Measurements from ENCODE around the gene HDGFL2. TPM values are rescaled to one million over a fixed set of nuclear protein-coding genes. Genes with fewer than 3 reads are reported as not detected.

HDGFL2 gene
- total RNA-seq, 1 experiment from 2014 or later, result 75.2 TPM

- BruUV-seq (replicated peaks), result TSS peak; percentile 3
- RAD21 ChIA-PET (ENCODE audit: low non-redundant PET in 1 of 2, low total read pairs in 2 of 2, uncharacterized antibody in 2 of 2, unreplicated experiment in 2 of 2), result interaction anchor here in 1 of 2 experiments (0.6 kb wide), 1 partner anchor 51 kb away, joined by 3 read pairs; no protein-coding TSS in a partner anchor
- intact Hi-C loops (cut with micrococcal nuclease), result no loop called here
- Histone ChIP-seq H3K36me3 (ENCODE audit: control insufficient read depth in 1 of 2, insufficient read depth in 2 of 2, low read length in 2 of 2) (peaks cover 10 to 27% of the 10 kb centered on the region in 2 experiments), H3K4me1 (ENCODE audit: control insufficient read depth in 1 of 2, insufficient read depth in 2 of 2, low read length in 2 of 2) (no peaks in the 10 kb centered on the region), H3K79me2 (ENCODE audit: insufficient read depth, low read length) (no peaks in the 10 kb centered on the region; the same call in 1 of the 2 replicates), H4K20me1 (ENCODE audit: insufficient read depth) (no peaks in the 10 kb centered on the region), H3K9ac (ENCODE audit: low read length) (no peak overlapping the region), H3K4me2 (ENCODE audit: low read length) (no peak overlapping the region), H3K27me3 (ENCODE audit: insufficient read depth, low read length) (no peaks in the 10 kb centered on the region), H3K9me2 (ENCODE audit: insufficient read depth) (no peaks in the 10 kb centered on the region), H3K4me3 (replicated peaks in 1 of 2; ENCODE audit: low read depth in 1 of 2, low read length in 2 of 2) (no peak overlapping the region), H2AFZ (ENCODE audit: low read depth, low read length, poor library complexity, severe bottlenecking) (no peak overlapping the region), H3K9me3 (ENCODE audit: control insufficient read depth in 1 of 2, insufficient read depth in 1 of 2, low read depth in 1 of 2, low read length in 2 of 2) (no peaks in the 10 kb centered on the region), H3K27ac (ENCODE audit: low read depth, low read length) (no peak overlapping the region)
- CTCF ChIA-PET, result no interaction called here
- no peak for TF ChIP-seq ELF1 (IDR thresholded peaks at IDR 0.05; ENCODE audit: borderline replicate concordance, low read depth)
- ATAC-seq, result no peak
- no peak for DNase-seq (ENCODE audit: low read depth, low spot score)
- POLR2A ChIA-PET, result interaction anchor here (1.4 kb wide), 1 partner anchor 22 kb away, joined by 3 read pairs; the partner anchor contains the start of gene HDGFL2
Observed at GRCh38 chr19:4449639-4450028, 22.5 kb upstream of the HDGFL2 start.

GRCh38 chr19:4452230-4452990 lies 19.7 kb upstream of the HDGFL2 start:
- Histone ChIP-seq H4K20me1 (ENCODE audit: insufficient read depth) (no peaks in the 10 kb centered on the region), H3K4me1 (ENCODE audit: control insufficient read depth in 1 of 2, insufficient read depth in 2 of 2, low read length in 2 of 2) (peaks cover 6 to 10% of the 10 kb centered on the region in 2 experiments; a peak in 3 of 4 replicates), H3K9me3 (ENCODE audit: control insufficient read depth in 1 of 2, insufficient read depth in 1 of 2, low read depth in 1 of 2, low read length in 2 of 2) (no peaks in the 10 kb centered on the region), H3K79me2 (ENCODE audit: insufficient read depth, low read length) (peaks cover 18% of the 10 kb centered on the region), H2AFZ (ENCODE audit: low read depth, low read length, poor library complexity, severe bottlenecking) (no peak overlapping the region), H3K4me2 (ENCODE audit: low read length) (no peak overlapping the region), H3K27ac (ENCODE audit: low read depth, low read length) (no peak overlapping the region; the same call in 1 of the 2 replicates), H3K27me3 (ENCODE audit: insufficient read depth, low read length) (no peaks in the 10 kb centered on the region), H3K36me3 (ENCODE audit: control insufficient read depth in 1 of 2, insufficient read depth in 2 of 2, low read length in 2 of 2) (peaks cover 10 to 21% of the 10 kb centered on the region in 2 experiments), H3K9me2 (ENCODE audit: insufficient read depth) (no peaks in the 10 kb centered on the region), H3K4me3 (replicated peaks in 1 of 2; ENCODE audit: low read depth in 1 of 2, low read length in 2 of 2) (no peak overlapping the region), H3K9ac (ENCODE audit: low read length) (no peak overlapping the region)
- BruUV-seq (replicated peaks), result no TSS peak
- ChIA-PET RAD21 (ENCODE audit: low non-redundant PET in 1 of 2, low total read pairs in 2 of 2, uncharacterized antibody in 2 of 2, unreplicated experiment in 2 of 2) (interaction anchor here in 1 of 2 experiments (0.7 kb wide), 1 partner anchor 184 kb away, joined by 3 read pairs; no protein-coding TSS in a partner anchor), CTCF (interaction anchor here (0.6 kb wide), 1 partner anchor 71 kb away, joined by 3 read pairs; no protein-coding TSS in a partner anchor), POLR2A (no interaction called here)
- ATAC-seq (no peak), DNase-seq (ENCODE audit: low read depth, low spot score) (no peak)
- intact Hi-C loops (cut with micrococcal nuclease), result no loop called here
- TF ChIP-seq ZBTB33 (IDR thresholded peaks at IDR 0.05; ENCODE audit: extremely low read depth, insufficient replicate concordance, low read length) (no peak), FOSL1 (IDR thresholded peaks at IDR 0.05; ENCODE audit: low read depth) (no peak), CEBPB (IDR thresholded peaks at IDR 0.05; ENCODE audit: low read depth) (no peak), RAD21 (IDR thresholded peaks at IDR 0.05; ENCODE audit: low read depth) (no peak), SIN3A (IDR thresholded peaks at IDR 0.05; ENCODE audit: low read depth) (no peak), POLR2A (IDR thresholded peaks at IDR 0.05; ENCODE audit: borderline replicate concordance, extremely low read depth, insufficient read depth, insufficient read length) (no peak), EZH2phosphoT487 (IDR thresholded peaks at IDR 0.05; ENCODE audit: borderline replicate concordance) (no peak), EZH2 (IDR thresholded peaks at IDR 0.05) (no peak), EGR1 (IDR thresholded peaks at IDR 0.05; ENCODE audit: low read depth) (no peak), CTCF (IDR thresholded peaks at IDR 0.05 in 2 of 3, conservative IDR thresholded peaks at IDR 0.05 in 1 of 3; ENCODE audit: borderline replicate concordance in 1 of 3, insufficient read depth in 1 of 3, low read depth in 2 of 3, low read length in 2 of 3) (no peak)
